H1 (cell line): ENCODE data around the gene OXSM. TPM values are rescaled to one million over a fixed set of nuclear protein-coding genes. Genes with fewer than 3 reads are reported as not detected.

ENCODE experiments used
- CTCF ChIA-PET: fragments of 300-600 bp; sonication (Branson Sonifier 250); formaldehyde crosslinking; loops from one replicate; lab custom pipeline; 2021; ENCODE audit not compliant: partially characterized antibody; lab: Charles Lee
- POLR2A ChIA-PET: fragments of 300-600 bp; sonication (Branson Sonifier 250); formaldehyde crosslinking; loops from one replicate; lab custom pipeline; 2021; ENCODE audit warnings: inconsistent platforms; ENCODE audit not compliant: partially characterized antibody; lab: Charles Lee
- DNase-seq, 2 experiments: peaks; one replicate each; pipeline versions ENCODE4 v3.0.0 to v3.0.0-alpha.2; 2010 to 2022; ENCODE audit warnings: low spot score in 2 of 2, low read depth in 1 of 2, mixed read lengths in 1 of 2
- FAIRE-seq: peaks from 2 replicates; lab custom pipeline; 2011; peaks lifted over from hg19 to GRCh38; lab: Jason Lieb, UNC
- H2AFZ ChIP-seq: 2 replicates; pipeline ENCODE4 v1.8.1; 2012; ENCODE audit warnings: low read length, inconsistent platforms
- H2AK5ac ChIP-seq: 2 replicates; pipeline ENCODE4 v1.6.1; 2013; ENCODE audit warnings: low read depth, low read length
- H2BK120ac ChIP-seq: replicated peaks from 2 replicates; pipeline ENCODE3; 2013; ENCODE audit warnings: low read depth, low read length, inconsistent platforms
- H2BK12ac ChIP-seq: 2 replicates; pipeline ENCODE4 v1.6.1; 2013; ENCODE audit warnings: low read depth, low read length
- H2BK15ac ChIP-seq: 2 replicates; pipeline ENCODE4 v1.6.1; 2013; ENCODE audit warnings: low read length
- H2BK20ac ChIP-seq: 2 replicates; pipeline ENCODE4 v1.6.1; 2013; ENCODE audit warnings: low read length
- H2BK5ac ChIP-seq: 2 replicates; pipeline ENCODE4 v1.6.1; 2013; ENCODE audit warnings: low read depth, low read length
- H3K14ac ChIP-seq: 2 replicates; pipeline ENCODE4 v1.6.1; 2013; ENCODE audit warnings: inconsistent platforms; ENCODE audit not compliant: insufficient read length
- H3K18ac ChIP-seq: 2 replicates; pipeline ENCODE4 v1.6.1; 2013; ENCODE audit warnings: low read length; ENCODE audit errors: extremely low read depth
- H3K23ac ChIP-seq: 2 replicates; pipeline ENCODE4 v1.6.1; 2013; ENCODE audit warnings: inconsistent platforms; ENCODE audit not compliant: insufficient read length
- H3K23me2 ChIP-seq: 2 replicates; pipeline ENCODE4 v1.6.1; 2013; ENCODE audit warnings: low read depth, low read length
- H3K27ac ChIP-seq: 2 replicates; pipeline ENCODE4 v1.6.1; 2011; ENCODE audit warnings: low read depth, low read length, inconsistent platforms
- H3K27me3 ChIP-seq, 4 experiments: replicated peaks in 1 of 4; 1 replicate in 1 of 4; 2 replicates in 3 of 4; pipeline versions ENCODE4 v1.6.1 to v1.8.1; 2011 to 2013; ENCODE audit warnings: low read length in 3 of 4, mild to moderate bottlenecking in 3 of 4, inconsistent platforms in 2 of 4, mixed read lengths in 2 of 4, moderate library complexity in 1 of 4; ENCODE audit not compliant: control insufficient read depth in 3 of 4, insufficient read depth in 3 of 4; ENCODE audit errors: extremely low read depth in 1 of 4
- H3K36me3 ChIP-seq, 4 experiments: 2 replicates each; pipeline versions ENCODE4 v1.6.1 to v1.8.1; 2011 to 2013; ENCODE audit warnings: mild to moderate bottlenecking in 4 of 4, low read length in 3 of 4, moderate library complexity in 2 of 4, control low read depth in 1 of 4, inconsistent platforms in 1 of 4; ENCODE audit not compliant: insufficient read depth in 4 of 4, control insufficient read depth in 2 of 4
- H3K4ac ChIP-seq: replicated peaks from 2 replicates; pipeline ENCODE3; 2013; ENCODE audit warnings: low read length, low read depth, mixed read lengths, inconsistent platforms; ENCODE audit not compliant: insufficient read length
- H3K4me1 ChIP-seq, 4 experiments: replicated peaks in 1 of 4; 1 replicate in 1 of 4; 2 replicates in 3 of 4; pipeline versions ENCODE4 v1.6.1 to v1.8.1; 2011 to 2013; ENCODE audit warnings: low read length in 3 of 4, inconsistent platforms in 2 of 4, mixed read lengths in 1 of 4; ENCODE audit not compliant: insufficient read depth in 4 of 4, control insufficient read depth in 3 of 4
- H3K4me2 ChIP-seq, 2 experiments: 2 replicates each; pipeline versions ENCODE4 v1.6.1 to v1.8.1; 2011 to 2013; ENCODE audit warnings: low read depth in 2 of 2, low read length in 2 of 2, control low read depth in 1 of 2, inconsistent platforms in 1 of 2, mild to moderate bottlenecking in 1 of 2; ENCODE audit not compliant: insufficient read depth in 1 of 2
- H3K4me3 ChIP-seq, 4 experiments: fragments of 200-600, 300-600 bp in 1 of 4; sonication (generic), shearing (Covaris generic), sonication (Bioruptor Twin) in 1 of 4; 2 replicates each; pipeline versions ENCODE4 v1.5.1 to v1.8.1; 2011 to 2016; ENCODE audit warnings: low read length in 4 of 4, low read depth in 3 of 4, control low read depth in 2 of 4, inconsistent platforms in 2 of 4, mild to moderate bottlenecking in 2 of 4, mixed read lengths in 1 of 4, moderate library complexity in 1 of 4; ENCODE audit not compliant: insufficient read depth in 2 of 4; ENCODE audit errors: extremely low read depth in 1 of 4
- H3K56ac ChIP-seq: replicated peaks from 2 replicates; pipeline ENCODE3; 2013; ENCODE audit warnings: low read depth, mild to moderate bottlenecking, mixed read lengths, low read length, inconsistent platforms; ENCODE audit not compliant: insufficient read length
- H3K79me1 ChIP-seq: 2 replicates; pipeline ENCODE4 v1.6.1; 2013; ENCODE audit warnings: low read depth, low read length, control low read depth
- H3K79me2 ChIP-seq, 2 experiments: 2 replicates each; pipeline versions ENCODE4 v1.6.1 to v1.8.1; 2012 to 2013; ENCODE audit warnings: low read length in 2 of 2, mild to moderate bottlenecking in 2 of 2, inconsistent platforms in 1 of 2; ENCODE audit not compliant: insufficient read depth in 2 of 2, control insufficient read depth in 1 of 2
- H3K9ac ChIP-seq, 4 experiments: replicated peaks in 1 of 4; 1 replicate in 1 of 4; 2 replicates in 3 of 4; pipeline versions ENCODE4 v1.6.1 to v1.8.1; 2011 to 2013; ENCODE audit warnings: low read depth in 3 of 4, low read length in 3 of 4, control low read depth in 2 of 4, mild to moderate bottlenecking in 2 of 4, moderate library complexity in 2 of 4, inconsistent platforms in 1 of 4; ENCODE audit errors: extremely low read depth in 1 of 4
- H3K9me3 ChIP-seq, 2 experiments: 2 replicates each; pipeline versions ENCODE4 v1.6.1 to v1.8.1; 2012 to 2013; ENCODE audit warnings: mild to moderate bottlenecking in 2 of 2, moderate library complexity in 2 of 2, control low read depth in 1 of 2, inconsistent platforms in 1 of 2, low read depth in 1 of 2, low read length in 1 of 2, mixed read lengths in 1 of 2; ENCODE audit not compliant: insufficient read depth in 2 of 2
- H4K20me1 ChIP-seq, 2 experiments: replicated peaks in 1 of 2; 2 replicates each; pipeline versions ENCODE3 to v1.8.1; 2011 to 2013; ENCODE audit warnings: inconsistent platforms in 2 of 2, low read length in 2 of 2, mild to moderate bottlenecking in 1 of 2; ENCODE audit not compliant: insufficient read depth in 2 of 2, control insufficient read depth in 1 of 2
- H4K5ac ChIP-seq: 2 replicates; pipeline ENCODE4 v1.6.1; 2013; ENCODE audit warnings: low read length, low read depth, mixed read lengths, inconsistent platforms; ENCODE audit not compliant: insufficient read length
- H4K8ac ChIP-seq: 2 replicates; pipeline ENCODE4 v1.8.0; 2013; ENCODE audit warnings: mild to moderate bottlenecking, moderate library complexity, low read length, inconsistent platforms; ENCODE audit not compliant: insufficient read depth; ENCODE audit errors: extremely low read depth
- H4K91ac ChIP-seq: replicated peaks from 2 replicates; pipeline ENCODE3; 2013; ENCODE audit warnings: low read length, mixed read lengths, inconsistent platforms; ENCODE audit not compliant: insufficient read length
- BACH1 ChIP-seq: IDR thresholded peaks from 2 replicates; pipeline ENCODE4 v1.6.1; 2012; ENCODE audit warnings: low read length, improper control_type of control experiment
- CEBPB ChIP-seq: IDR thresholded peaks from 2 replicates; pipeline ENCODE4 v1.6.1; 2012; ENCODE audit warnings: low read depth, low read length
- EZH2 ChIP-seq: fragments of 200-600 bp; sonication (generic); IDR thresholded peaks from 2 replicates; pipeline ENCODE4 v1.7.1; 2012; ENCODE audit warnings: low read depth, mild to moderate bottlenecking, moderate library complexity, low read length, inconsistent platforms; ENCODE audit not compliant: severe bottlenecking
- KDM5A ChIP-seq: fragments of 200-600 bp; IDR thresholded peaks from 2 replicates; pipeline ENCODE4 v1.7.1; 2012; ENCODE audit warnings: mild to moderate bottlenecking, low read length, inconsistent platforms, mixed read lengths
- MAFK ChIP-seq: IDR thresholded peaks from 2 replicates; pipeline ENCODE4 v1.6.1; 2012; ENCODE audit warnings: low read depth, mild to moderate bottlenecking, improper control_type of control experiment, low read length
- POLR2A ChIP-seq, 2 experiments: IDR thresholded peaks; 1 replicate in 1 of 2; 2 replicates in 1 of 2; pipeline ENCODE4 v1.6.1; 2011; ENCODE audit warnings: low read depth in 2 of 2, low read length in 2 of 2, mild to moderate bottlenecking in 2 of 2; ENCODE audit errors: control extremely low read depth in 1 of 2
- RAD21 ChIP-seq, 2 experiments: IDR thresholded peaks in 1 of 2; conservative IDR thresholded peaks in 1 of 2; 2 replicates each; pipeline ENCODE4 v1.6.1; 2011; ENCODE audit warnings: low read depth in 2 of 2, low read length in 2 of 2, improper control_type of control experiment in 1 of 2, inconsistent platforms in 1 of 2, mild to moderate bottlenecking in 1 of 2, moderate library complexity in 1 of 2
- RFX5 ChIP-seq: IDR thresholded peaks from 2 replicates; pipeline ENCODE4 v1.6.1; 2011; ENCODE audit warnings: low read depth, low read length, improper control_type of control experiment, borderline replicate concordance
- SP1 ChIP-seq: IDR thresholded peaks from 2 replicates; pipeline ENCODE4 v1.6.1; 2011; ENCODE audit warnings: low read depth, low read length
- WGBS, 2 experiments: shearing (Covaris generic) in 1 of 2; methylation state at CpG; one replicate each; pipeline versions ENCODE4 v1.1.6 to v1.1.7; 2013 to 2015; ENCODE audit warnings: low lambda C conversion rate in 2 of 2, mixed read lengths in 2 of 2, inconsistent platforms in 1 of 2, low coverage in 1 of 2, missing lambda C conversion rate in 1 of 2; ENCODE audit not compliant: insufficient replicate concordance in 2 of 2, insufficient coverage in 1 of 2, insufficient read length in 1 of 2; ENCODE audit errors: extremely low coverage in 1 of 2, missing lambda C conversion rate in 1 of 2; 5-methylcytosine and 5-hydroxymethylcytosine counted together
- polyA plus RNA-seq, 7 experiments: library from polyadenylated mRNA; depleted of rRNA in 3 of 7; stranded (reverse) in 5 of 7; unstranded in 2 of 7; fragments of >200 nt in 5 of 7; fragments of 200-250 nt in 2 of 7; gene quantifications; 1 replicate in 5 of 7; 2 replicates in 1 of 7; 4 replicates in 1 of 7; pipeline versions ENCODE4 v1.2.1 to v1.2.3, GENCODE V29; 2011 to 2013; ENCODE audit warnings: missing spikeins in 2 of 7, mixed read lengths in 2 of 7
- total RNA-seq: library from RNA; stranded (reverse); fragmentation: NEBNext Ultra II Directional; extraction: Animal tissue kit (Norgen Biotek cat#: 25700); gene quantifications from 2 replicates; pipeline ENCODE4 v1.2.1, GENCODE V29; 2021
- TF ChIP-seq, protein P1 (sequence below): IDR thresholded peaks from 2 replicates; pipeline ENCODE4 v1.6.1; 2012; ENCODE audit warnings: inconsistent platforms
- TF ChIP-seq, protein P2 (sequence below): IDR thresholded peaks from 2 replicates; pipeline ENCODE4 v1.6.1; 2011; ENCODE audit warnings: low read length, improper control_type of control experiment

OXSM gene
- total and polyA plus RNA-seq, 2 of the 8 experiments (the other 6 are each of a cell fraction or from before 2014, with no cell fraction given) = 1.3 to 2.2 TPM

DNA sequence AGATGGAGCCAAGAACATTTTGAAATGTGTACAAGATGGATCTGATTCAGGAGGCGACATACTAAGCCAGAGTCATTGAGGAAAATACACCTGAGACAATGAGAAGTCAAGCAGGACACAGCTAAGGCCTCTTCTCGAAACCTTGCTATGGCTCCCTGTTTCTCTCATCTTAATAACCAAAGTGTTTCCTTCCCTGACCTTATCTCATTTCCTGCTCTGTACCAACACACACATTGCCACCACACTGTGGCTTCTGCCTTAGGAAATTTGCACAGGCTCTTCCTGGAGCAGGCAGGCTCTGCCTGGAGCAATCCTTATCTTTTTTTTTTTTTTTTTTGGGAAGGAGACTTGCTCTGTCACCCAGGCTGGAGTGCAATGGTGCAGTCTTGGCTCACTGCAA, 36.6 kb downstream of the OXSM start:
- Histone ChIP-seq H3K79me1 (no peaks in the 10 kb centered on the region), H4K8ac (no peak overlapping the region), H3K9ac (no peak overlapping the region), H2BK15ac (no peak overlapping the region), H4K91ac (no peak overlapping the region), H3K27me3 (no peaks in the 10 kb centered on the region), H3K18ac (no peak overlapping the region), H3K4me3 (no peak overlapping the region), H4K20me1 (no peaks in the 10 kb centered on the region), H3K56ac (no peak overlapping the region), H3K4me1 (peaks cover 0 to 2% (median under 1%) of the 10 kb centered on the region in 4 experiments; a peak in 4 of 7 replicates), H2BK5ac (no peak overlapping the region), H3K9me3 (no peaks in the 10 kb centered on the region), H3K4ac (no peak overlapping the region), H3K36me3 (no peaks in the 10 kb centered on the region), H3K27ac (no peak overlapping the region), H2AK5ac (no peak overlapping the region), H3K4me2 (no peak overlapping the region), H4K5ac (no peak overlapping the region), H2BK20ac (no peak overlapping the region), H3K14ac (no peak overlapping the region), H2BK12ac (no peak overlapping the region), H2AFZ (0 out of 2 replicates have a peak overlapping the region, but pooled peaks have one; percentile 2), H2BK120ac (no peak overlapping the region), H3K23me2 (no peaks in the 10 kb centered on the region), H3K23ac (no peak overlapping the region), H3K79me2 (no peaks in the 10 kb centered on the region)
- no peak for TF ChIP-seq EZH2
- TF ChIP-seq RFX5 = no peak
- TF ChIP-seq, protein P1, sequence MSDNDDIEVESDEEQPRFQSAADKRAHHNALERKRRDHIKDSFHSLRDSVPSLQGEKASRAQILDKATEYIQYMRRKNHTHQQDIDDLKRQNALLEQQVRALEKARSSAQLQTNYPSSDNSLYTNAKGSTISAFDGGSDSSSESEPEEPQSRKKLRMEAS = no peak
- no peak for TF ChIP-seq KDM5A
- no peak for TF ChIP-seq MAFK
- TF ChIP-seq RAD21 (IDR thresholded peaks at IDR 0.05 in 1 of 2, conservative IDR thresholded peaks at IDR 0.05 in 1 of 2; ENCODE audit: low read depth in 2 of 2, low read length in 2 of 2) = no peak
- TF ChIP-seq BACH1 = no peak
- TF ChIP-seq, protein P2, sequence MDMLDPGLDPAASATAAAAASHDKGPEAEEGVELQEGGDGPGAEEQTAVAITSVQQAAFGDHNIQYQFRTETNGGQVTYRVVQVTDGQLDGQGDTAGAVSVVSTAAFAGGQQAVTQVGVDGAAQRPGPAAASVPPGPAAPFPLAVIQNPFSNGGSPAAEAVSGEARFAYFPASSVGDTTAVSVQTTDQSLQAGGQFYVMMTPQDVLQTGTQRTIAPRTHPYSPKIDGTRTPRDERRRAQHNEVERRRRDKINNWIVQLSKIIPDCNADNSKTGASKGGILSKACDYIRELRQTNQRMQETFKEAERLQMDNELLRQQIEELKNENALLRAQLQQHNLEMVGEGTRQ = no peak
- no peak for TF ChIP-seq SP1
- TF ChIP-seq CEBPB = no peak
- no peak for TF ChIP-seq POLR2A (IDR thresholded peaks at IDR 0.05; ENCODE audit: control extremely low read depth in 1 of 2, low read depth in 2 of 2, low read length in 2 of 2)
- 92% methylated on average over 2 of the region's 2 CpGs; no CpG with 5 or more reads in 1 of the 2 experiments for WGBS, 2 experiments
- DNase-seq (no peak), FAIRE-seq (no peak)
- ChIA-PET POLR2A (no interaction called here), CTCF (interaction anchor here (0.6 to 0.7 kb wide), 2 partner anchors 23 to 1092 kb away, joined by 3 to 4 read pairs; no protein-coding TSS in a partner anchor)
